ENCODE data around the gene ADAM17.

Gene ADAM17

DNA sequence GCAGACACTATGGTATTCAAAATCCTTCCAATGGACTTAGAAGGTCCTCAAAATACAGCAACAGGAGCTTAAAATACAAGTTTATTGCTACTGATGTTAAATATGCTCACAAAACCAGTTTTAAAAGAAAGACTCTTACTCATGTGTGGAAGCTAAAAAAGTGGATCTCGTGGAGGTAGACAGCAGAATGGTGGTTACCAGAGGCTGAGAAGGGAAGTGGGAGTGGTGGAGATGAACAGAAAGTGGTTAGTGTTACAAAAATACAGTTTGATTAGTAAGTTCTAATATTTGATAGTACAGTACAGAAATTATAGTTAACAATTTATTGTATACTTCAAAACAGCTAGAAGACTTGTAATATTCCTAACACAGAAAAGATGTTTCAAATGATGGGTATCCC is 12.1 kb downstream of the ADAM17 start:
- no peaks in the 10 kb centered on the region for H3K27me3 ChIP-seq (ENCODE audit: insufficient read depth, low read length)
- no peak overlapping the region for H3K4me3 ChIP-seq (ENCODE audit: low read length)
- H3K36me3 ChIP-seq (ENCODE audit: insufficient read depth, low read length) = 0 out of 2 replicates have a peak, but pooled peaks cover 6% of the 10 kb centered on the region
- 87% methylated on average over 1 of the region's 1 CpG for WGBS
- no peak overlapping the region for H3K27ac ChIP-seq (ENCODE audit: low read depth, low read length)
- no peak overlapping the region for H3K9ac ChIP-seq (ENCODE audit: low read depth, low read length)
- no peaks in the 10 kb centered on the region for H3K9me3 ChIP-seq (ENCODE audit: insufficient read depth, low read depth, low read length)
- H3K4me1 ChIP-seq (ENCODE audit: insufficient read depth, low read length) = peaks cover 9% of the 10 kb centered on the region

DNA sequence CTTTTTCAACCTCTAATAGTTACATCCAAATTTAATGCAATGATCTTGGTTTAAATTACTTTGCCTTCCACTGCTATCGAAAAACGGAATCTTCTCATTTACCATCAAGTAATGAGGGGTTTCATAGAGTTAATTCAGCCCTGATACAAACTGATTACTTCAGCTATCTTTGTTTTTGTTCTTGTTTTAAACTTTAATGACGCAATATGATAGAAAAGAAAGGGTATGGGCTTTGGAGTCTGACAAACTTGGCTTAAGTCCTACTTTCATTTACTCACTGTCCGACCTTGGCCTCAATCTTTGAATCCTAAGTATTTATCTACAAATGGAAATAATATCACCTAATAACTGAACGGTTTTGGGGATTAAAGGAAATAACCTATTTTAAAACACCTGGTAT is 16.1 kb downstream of the ADAM17 start:
- H3K9ac ChIP-seq (ENCODE audit: low read depth, low read length) = no peak overlapping the region
- no peaks in the 10 kb centered on the region for H3K4me1 ChIP-seq (ENCODE audit: insufficient read depth, low read length)
- no peaks in the 10 kb centered on the region for H3K9me3 ChIP-seq (ENCODE audit: insufficient read depth, low read depth, low read length)
- H3K27ac ChIP-seq (ENCODE audit: low read depth, low read length) = no peak overlapping the region
- H3K4me3 ChIP-seq (ENCODE audit: low read length) = no peak overlapping the region
- H3K27me3 ChIP-seq (ENCODE audit: insufficient read depth, low read length) = no peaks in the 10 kb centered on the region
- peaks cover 21% of the 10 kb centered on the region for H3K36me3 ChIP-seq (ENCODE audit: insufficient read depth, low read length)
- WGBS = 83% methylated on average over 2 of the region's 5 CpGs

DNA sequence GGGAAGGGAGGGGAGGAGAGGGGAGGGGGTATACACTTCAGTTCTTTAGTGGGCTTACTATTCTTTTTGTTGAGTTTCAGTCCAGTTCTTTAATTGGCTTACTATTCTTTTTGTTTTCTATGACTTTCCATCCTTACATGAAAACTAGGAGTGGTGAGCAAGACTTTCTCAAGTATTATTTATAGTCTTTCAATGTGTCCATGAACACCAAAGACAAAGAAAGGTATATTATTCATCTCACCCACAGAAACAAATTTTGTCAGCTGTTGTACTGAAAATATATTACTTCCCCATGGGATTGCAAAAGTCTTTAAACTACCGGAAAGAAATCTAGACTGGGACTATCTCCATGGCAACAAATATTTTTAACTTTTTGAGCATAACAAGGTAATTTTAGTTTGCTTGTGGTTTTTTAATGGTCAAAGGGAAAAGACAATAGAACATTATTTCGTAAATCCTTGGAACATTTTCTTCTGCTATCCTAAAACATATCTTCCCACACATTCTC is 17.6 kb downstream of the ADAM17 start:
- H3K9me3 ChIP-seq (ENCODE audit: insufficient read depth, low read depth, low read length) = no peaks in the 10 kb centered on the region
- no peak overlapping the region for H3K9ac ChIP-seq (ENCODE audit: low read depth, low read length)
- H3K27me3 ChIP-seq (ENCODE audit: insufficient read depth, low read length) = no peaks in the 10 kb centered on the region
- H3K27ac ChIP-seq (ENCODE audit: low read depth, low read length) = no peak overlapping the region
- H3K4me1 ChIP-seq (ENCODE audit: insufficient read depth, low read length) = no peaks in the 10 kb centered on the region
- peaks cover 27% of the 10 kb centered on the region for H3K36me3 ChIP-seq (ENCODE audit: insufficient read depth, low read length)
- 83% methylated on average over 1 of the region's 2 CpGs for WGBS
- no peak overlapping the region for H3K4me3 ChIP-seq (ENCODE audit: low read length)

DNA sequence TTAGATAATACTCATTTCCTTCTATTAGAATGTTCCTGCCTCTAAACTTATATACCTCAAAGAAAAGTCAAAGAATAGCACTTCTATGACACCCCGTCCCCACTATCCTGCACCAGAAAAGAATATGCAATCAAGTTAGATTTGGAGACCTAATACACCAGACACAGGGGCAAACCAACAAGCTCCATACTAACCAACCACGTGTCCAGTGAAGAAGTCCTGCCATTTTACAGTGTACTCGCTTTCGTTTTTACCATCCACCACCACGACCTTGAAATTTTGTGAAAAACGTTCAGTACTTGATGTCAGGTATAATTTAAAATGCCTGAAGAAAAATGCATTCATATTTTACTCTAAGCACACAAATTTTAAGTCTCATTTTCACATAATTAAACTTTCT is 19.1 kb downstream of the ADAM17 start:
- Histone ChIP-seq H3K36me3 (ENCODE audit: insufficient read depth, low read length) (peaks cover 34% of the 10 kb centered on the region), H3K27me3 (ENCODE audit: insufficient read depth, low read length) (no peaks in the 10 kb centered on the region), H3K4me3 (ENCODE audit: low read length) (no peak overlapping the region), H3K4me1 (ENCODE audit: insufficient read depth, low read length) (no peaks in the 10 kb centered on the region), H3K9me3 (ENCODE audit: insufficient read depth, low read depth, low read length) (no peaks in the 10 kb centered on the region), H3K9ac (ENCODE audit: low read depth, low read length) (no peak overlapping the region), H3K27ac (ENCODE audit: low read depth, low read length) (no peak overlapping the region)
- WGBS = 91% methylated on average over 6 of the region's 6 CpGs

DNA sequence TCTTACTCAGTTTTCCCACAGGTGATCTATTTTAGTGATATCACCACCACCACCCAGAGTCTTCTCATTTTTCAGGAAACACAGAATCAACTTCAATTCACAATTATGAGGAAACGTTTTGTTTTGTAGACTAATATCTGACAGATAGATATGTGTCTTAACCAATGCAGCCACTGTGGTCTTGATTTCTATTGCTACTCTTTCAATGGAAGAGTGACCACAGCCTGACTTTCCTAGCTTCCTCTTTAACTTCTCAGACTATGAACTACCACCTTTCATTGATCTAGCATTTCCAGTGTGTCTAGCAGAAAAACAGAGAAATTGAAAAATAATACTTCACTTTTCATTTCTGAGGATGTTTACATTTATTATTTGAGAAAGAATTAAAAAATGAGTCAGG is 20.5 kb downstream of the ADAM17 start:
- no peaks in the 10 kb centered on the region for H3K9me3 ChIP-seq (ENCODE audit: insufficient read depth, low read depth, low read length)
- 100% methylated on average over 1 of the region's 1 CpG for WGBS
- no peaks in the 10 kb centered on the region for H3K27me3 ChIP-seq (ENCODE audit: insufficient read depth, low read length)
- H3K9ac ChIP-seq (ENCODE audit: low read depth, low read length) = no peak overlapping the region
- H3K4me1 ChIP-seq (ENCODE audit: insufficient read depth, low read length) = no peaks in the 10 kb centered on the region
- no peak overlapping the region for H3K4me3 ChIP-seq (ENCODE audit: low read length)
- H3K36me3 ChIP-seq (ENCODE audit: insufficient read depth, low read length) = peaks cover 36% of the 10 kb centered on the region
- H3K27ac ChIP-seq (ENCODE audit: low read depth, low read length) = no peak overlapping the region

DNA sequence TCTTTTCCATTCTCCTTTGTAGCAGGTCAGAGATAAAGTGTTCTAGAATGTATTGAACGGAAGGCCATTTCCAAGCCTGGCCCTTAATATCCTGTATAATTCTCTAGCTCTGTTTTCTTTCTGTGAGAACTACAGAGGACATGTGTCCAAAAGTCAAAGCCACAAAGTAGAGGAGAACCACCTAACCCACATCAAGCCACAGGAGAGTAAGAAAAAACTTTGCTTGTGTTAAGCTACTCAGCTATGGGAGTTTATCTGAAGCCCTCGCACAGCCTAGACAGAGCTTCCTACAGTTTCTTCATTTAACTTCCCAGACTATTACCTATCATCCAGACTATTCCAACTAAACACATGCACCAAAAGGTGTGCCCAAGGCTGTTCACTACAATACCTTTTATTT is 22.0 kb downstream of the ADAM17 start:
- Histone ChIP-seq H3K36me3 (ENCODE audit: insufficient read depth, low read length) (peaks cover 47% of the 10 kb centered on the region), H3K9me3 (ENCODE audit: insufficient read depth, low read depth, low read length) (no peaks in the 10 kb centered on the region), H3K4me1 (ENCODE audit: insufficient read depth, low read length) (no peaks in the 10 kb centered on the region), H3K27me3 (ENCODE audit: insufficient read depth, low read length) (no peaks in the 10 kb centered on the region), H3K4me3 (ENCODE audit: low read length) (no peak overlapping the region), H3K27ac (ENCODE audit: low read depth, low read length) (no peak overlapping the region), H3K9ac (ENCODE audit: low read depth, low read length) (no peak overlapping the region)
- 98% methylated on average over 2 of the region's 2 CpGs for WGBS

DNA sequence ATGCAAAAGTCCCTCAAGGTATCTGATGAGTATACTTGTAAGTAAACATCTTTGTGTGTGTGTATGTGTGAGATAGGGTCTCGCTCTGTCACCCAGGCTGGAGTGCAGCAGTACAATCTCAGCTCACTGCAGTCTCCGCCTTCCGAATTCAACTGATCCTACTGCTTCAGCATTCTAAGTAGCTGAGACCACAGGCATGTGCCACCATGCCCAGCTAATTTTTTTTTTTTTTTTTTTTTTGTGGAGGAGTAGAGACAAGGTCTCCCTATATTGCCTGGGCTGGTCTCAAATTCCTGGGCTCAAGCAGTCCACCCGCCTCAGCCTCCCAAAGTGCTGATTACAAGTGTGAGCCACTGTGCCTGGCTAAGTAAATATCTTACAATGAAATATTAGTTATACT is 23.2 kb downstream of the ADAM17 start:
- H3K9ac ChIP-seq (ENCODE audit: low read depth, low read length) = no peak overlapping the region
- H3K9me3 ChIP-seq (ENCODE audit: insufficient read depth, low read depth, low read length) = no peaks in the 10 kb centered on the region
- peaks cover 54% of the 10 kb centered on the region for H3K36me3 ChIP-seq (ENCODE audit: insufficient read depth, low read length)
- H3K4me1 ChIP-seq (ENCODE audit: insufficient read depth, low read length) = no peaks in the 10 kb centered on the region
- 95% methylated on average over 4 of the region's 4 CpGs for WGBS
- no peaks in the 10 kb centered on the region for H3K27me3 ChIP-seq (ENCODE audit: insufficient read depth, low read length)
- H3K4me3 ChIP-seq (ENCODE audit: low read length) = no peak overlapping the region
- no peak overlapping the region for H3K27ac ChIP-seq (ENCODE audit: low read depth, low read length)

DNA sequence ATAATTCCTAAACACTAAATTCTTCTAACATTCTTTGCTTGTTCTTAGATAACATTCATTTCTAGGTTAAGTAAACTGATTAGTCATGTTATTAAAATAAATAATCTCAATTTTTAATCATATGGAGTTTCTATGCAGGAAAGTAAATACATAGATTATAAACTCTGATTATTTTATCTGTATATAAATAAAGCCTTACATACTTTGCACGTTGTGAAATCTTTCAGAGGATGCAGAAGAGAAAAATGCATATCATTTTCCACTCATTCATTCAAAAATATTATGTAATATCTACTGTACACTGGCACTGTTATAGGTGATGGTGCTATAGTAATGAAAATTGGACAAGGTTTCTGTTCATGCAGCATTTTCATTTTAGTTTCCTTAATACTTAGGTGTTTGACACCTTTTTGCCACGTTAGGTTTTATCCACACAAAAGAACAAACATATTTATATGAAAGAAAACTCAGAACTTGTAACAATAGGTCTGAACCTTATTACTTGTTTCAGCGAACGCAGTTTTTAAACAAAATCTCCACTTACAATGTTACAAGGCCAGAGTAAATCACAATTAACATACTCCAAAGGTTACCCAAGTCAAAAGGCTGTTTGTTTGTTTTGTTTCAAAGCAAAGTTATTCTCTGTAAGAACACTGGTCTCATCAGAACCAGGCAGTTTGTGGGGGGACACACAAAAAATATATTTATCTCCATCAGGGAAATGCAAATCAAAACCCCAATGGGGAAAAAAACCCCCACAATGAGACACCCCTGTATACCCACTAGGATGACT is 27.4 kb downstream of the ADAM17 start:
- H3K27ac ChIP-seq (ENCODE audit: low read depth, low read length) = no peak overlapping the region
- WGBS = 95% methylated on average over 3 of the region's 4 CpGs
- H3K4me3 ChIP-seq (ENCODE audit: low read length) = no peak overlapping the region
- H3K9ac ChIP-seq (ENCODE audit: low read depth, low read length) = no peak overlapping the region
- no peaks in the 10 kb centered on the region for H3K9me3 ChIP-seq (ENCODE audit: insufficient read depth, low read depth, low read length)
- H3K27me3 ChIP-seq (ENCODE audit: insufficient read depth, low read length) = no peaks in the 10 kb centered on the region
- no peaks in the 10 kb centered on the region for H3K4me1 ChIP-seq (ENCODE audit: insufficient read depth, low read length)
- peaks cover 61% of the 10 kb centered on the region for H3K36me3 ChIP-seq (ENCODE audit: insufficient read depth, low read length)

DNA sequence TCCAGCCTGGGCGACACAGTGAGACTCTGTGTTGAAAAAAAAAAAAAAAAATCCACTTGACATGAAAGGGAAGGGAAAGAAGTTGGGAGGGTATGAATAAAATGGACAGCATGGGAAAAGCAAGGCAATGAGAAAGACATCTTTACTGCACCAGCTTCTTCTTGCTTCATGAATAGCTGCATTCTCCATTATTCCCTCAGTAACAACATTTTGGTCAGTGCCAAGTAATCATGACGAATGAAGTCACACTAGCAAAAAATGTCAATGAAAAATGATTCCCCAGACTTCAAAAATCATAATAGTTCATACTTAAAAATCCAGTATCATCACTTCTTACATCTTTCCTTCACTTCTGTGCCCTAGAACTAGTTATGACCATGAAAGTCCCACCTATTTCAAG is 30.4 kb downstream of the ADAM17 start:
- no peak overlapping the region for H3K4me3 ChIP-seq (ENCODE audit: low read length)
- no peak overlapping the region for H3K27ac ChIP-seq (ENCODE audit: low read depth, low read length)
- no peaks in the 10 kb centered on the region for H3K9me3 ChIP-seq (ENCODE audit: insufficient read depth, low read depth, low read length)
- 95% methylated on average over 2 of the region's 2 CpGs for WGBS
- H3K9ac ChIP-seq (ENCODE audit: low read depth, low read length) = no peak overlapping the region
- H3K36me3 ChIP-seq (ENCODE audit: insufficient read depth, low read length) = peaks cover 72% of the 10 kb centered on the region
- H3K27me3 ChIP-seq (ENCODE audit: insufficient read depth, low read length) = no peaks in the 10 kb centered on the region
- H3K4me1 ChIP-seq (ENCODE audit: insufficient read depth, low read length) = no peaks in the 10 kb centered on the region

DNA sequence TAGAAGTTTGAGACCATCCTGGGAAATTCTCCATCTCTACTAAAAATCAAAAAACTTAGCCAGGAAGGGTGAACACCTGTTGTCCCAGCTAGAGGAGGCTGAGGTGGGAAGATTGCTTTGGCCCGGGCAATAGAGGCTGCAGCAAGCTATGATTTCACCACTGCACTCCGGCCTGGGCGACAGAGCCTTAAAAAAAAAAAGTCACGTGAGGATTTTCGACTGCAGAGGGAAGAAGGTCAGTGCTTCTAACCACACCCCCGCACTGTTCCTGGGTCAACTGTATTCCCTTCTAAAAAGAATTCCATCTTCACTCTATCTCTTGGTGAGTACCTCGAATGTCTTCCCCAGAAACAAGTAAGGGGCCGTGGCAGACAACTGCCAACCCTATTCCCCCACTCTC is 31.3 kb downstream of the ADAM17 start:
- no peak overlapping the region for H3K9ac ChIP-seq (ENCODE audit: low read depth, low read length)
- peaks cover 72% of the 10 kb centered on the region for H3K36me3 ChIP-seq (ENCODE audit: insufficient read depth, low read length)

DNA sequence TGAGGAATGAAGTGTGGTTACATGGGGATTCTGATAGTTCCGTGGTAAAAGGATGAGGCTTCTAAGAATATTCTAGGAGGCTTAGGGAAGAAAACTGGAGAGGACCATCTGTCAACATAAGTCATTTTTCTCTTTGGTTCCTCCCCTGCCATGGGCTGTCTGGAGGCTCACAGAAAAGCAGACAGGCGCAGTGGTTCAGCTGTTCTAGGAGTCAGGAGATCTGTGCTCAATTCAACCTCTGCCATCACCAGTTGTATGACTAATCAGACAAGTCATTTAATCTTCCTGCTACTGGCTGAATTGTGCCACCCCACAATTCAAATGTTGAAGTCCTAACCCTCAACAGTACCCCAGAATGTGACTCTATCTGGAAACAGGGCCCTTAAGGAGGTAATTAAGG is 36.4 kb downstream of the ADAM17 start:
- H3K27ac ChIP-seq (ENCODE audit: low read depth, low read length) = no peak overlapping the region
- no peaks in the 10 kb centered on the region for H3K27me3 ChIP-seq (ENCODE audit: insufficient read depth, low read length)
- H3K9ac ChIP-seq (ENCODE audit: low read depth, low read length) = no peak overlapping the region
- peaks cover 78% of the 10 kb centered on the region for H3K36me3 ChIP-seq (ENCODE audit: insufficient read depth, low read length)
- 93% methylated on average over 2 of the region's 2 CpGs for WGBS
- no peaks in the 10 kb centered on the region for H3K9me3 ChIP-seq (ENCODE audit: insufficient read depth, low read depth, low read length)
- H3K4me3 ChIP-seq (ENCODE audit: low read length) = no peak overlapping the region
- H3K4me1 ChIP-seq (ENCODE audit: insufficient read depth, low read length) = no peaks in the 10 kb centered on the region

More for the DNA sequence above, 31.3 kb downstream of the ADAM17 start:
- H3K27ac ChIP-seq (ENCODE audit: low read depth, low read length) = no peak overlapping the region
- H3K9me3 ChIP-seq (ENCODE audit: insufficient read depth, low read depth, low read length) = no peaks in the 10 kb centered on the region
- no peaks in the 10 kb centered on the region for H3K4me1 ChIP-seq (ENCODE audit: insufficient read depth, low read length)
- whole genome bisulfite sequencing = 95% methylated on average over 8 of the region's 8 CpGs
- H3K4me3 ChIP-seq (ENCODE audit: low read length) = no peak overlapping the region
- H3K27me3 ChIP-seq (ENCODE audit: insufficient read depth, low read length) = no peaks in the 10 kb centered on the region

All from HUES64 (cell line).